KOPT-K1 (cell line): ENCODE measurements around the gene B4GALT4.
"Not testable (repeated sequence)": the region's sequence is repeated elsewhere in the genome, so short reads cannot be mapped to it uniquely, and the experiment has no call there.

ENCODE experiments used
- H3K27ac ChIP-seq: fragments of 200-600 bp; sonication (generic); 2 replicates; pipeline ENCODE4 v1.5.1; 2016; ENCODE audit warnings: antibody characterized with exemption, mild to moderate bottlenecking, low read depth, low read length; ENCODE audit not compliant: poor library complexity, severe bottlenecking
- H3K36me3 ChIP-seq: fragments of 200-600 bp; sonication (generic); 2 replicates; pipeline ENCODE4 v1.5.1; 2017; ENCODE audit warnings: antibody characterized with exemption, mild to moderate bottlenecking, low read length, moderate library complexity; ENCODE audit not compliant: insufficient read depth
- H3K9me3 ChIP-seq: fragments of 200-600 bp; sonication (generic); 2 replicates; pipeline ENCODE4 v1.5.1; 2017; ENCODE audit warnings: antibody characterized with exemption, low read length, mild to moderate bottlenecking; ENCODE audit not compliant: insufficient read depth, poor library complexity, severe bottlenecking

Gene B4GALT4

GRCh38 chr3:119195151-119195476, 45.6 kb downstream of the B4GALT4 start:
- Histone ChIP-seq H3K9me3 (no peaks in the 10 kb centered on the region), H3K36me3 (no peaks in the 10 kb centered on the region), H3K27ac (no peak overlapping the region)

- no peaks in the 10 kb centered on the region for H3K36me3 ChIP-seq
- no peak overlapping the region for H3K27ac ChIP-seq
- H3K9me3 ChIP-seq, result no peaks in the 10 kb centered on the region
These were observed 46.2 kb downstream of the B4GALT4 start for GRCh38 chr3:119194237-119195150.

GRCh38 chr3:119191800-119192199, 48.9 kb downstream of the B4GALT4 start:
- Histone ChIP-seq H3K36me3 (no peaks in the 10 kb centered on the region), H3K9me3 (no peaks in the 10 kb centered on the region), H3K27ac (no peak overlapping the region)

- Histone ChIP-seq H3K9me3 (no peaks in the 10 kb centered on the region), H3K27ac (no peak overlapping the region), H3K36me3 (no peaks in the 10 kb centered on the region)
These were observed 53.4 kb downstream of the B4GALT4 start for GRCh38 chr3:119187266-119187665.

- H3K27ac ChIP-seq, result no peak overlapping the region
- no peaks in the 10 kb centered on the region for H3K36me3 ChIP-seq
- no peaks in the 10 kb centered on the region for H3K9me3 ChIP-seq
These were observed 55.7 kb downstream of the B4GALT4 start for GRCh38 chr3:119184796-119185570.

GRCh38 chr3:119184111-119184510, 56.6 kb downstream of the B4GALT4 start:
- H3K27ac ChIP-seq, result no peak overlapping the region
- no peaks in the 10 kb centered on the region for H3K9me3 ChIP-seq
- no peaks in the 10 kb centered on the region for H3K36me3 ChIP-seq

GRCh38 chr3:119181765-119182164, 58.9 kb downstream of the B4GALT4 start:
- Histone ChIP-seq H3K36me3 (no peaks in the 10 kb centered on the region), H3K9me3 (no peaks in the 10 kb centered on the region), H3K27ac (no peak overlapping the region)

GRCh38 chr3:119177321-119177720, 63.4 kb downstream of the B4GALT4 start:
- Histone ChIP-seq H3K36me3 (no peaks in the 10 kb centered on the region), H3K27ac (no peak overlapping the region), H3K9me3 (no peaks in the 10 kb centered on the region)

- Histone ChIP-seq H3K36me3 (no peaks in the 10 kb centered on the region), H3K9me3 (no peaks in the 10 kb centered on the region), H3K27ac (no peak overlapping the region)
These were observed 63.9 kb downstream of the B4GALT4 start for GRCh38 chr3:119176778-119177177.

GRCh38 chr3:119175872-119176756, 64.6 kb downstream of the B4GALT4 start:
- Histone ChIP-seq H3K9me3 (no peaks in the 10 kb centered on the region), H3K36me3 (no peaks in the 10 kb centered on the region), H3K27ac (no peak overlapping the region)

GRCh38 chr3:119173325-119173724, 67.4 kb downstream of the B4GALT4 start, which contains the start of gene UPK1B:
Gene UPK1B (plus strand): TSS chr3:119173598. CDS start chr3:119186742, 13,144 bp downstream.
- no peaks in the 10 kb centered on the region for H3K9me3 ChIP-seq
- no peaks in the 10 kb centered on the region for H3K36me3 ChIP-seq
- no peak within 1 kb of the TSS for H3K27ac ChIP-seq

- no peak overlapping the region for H3K27ac ChIP-seq
- H3K9me3 ChIP-seq, result no peaks in the 10 kb centered on the region
- no peaks in the 10 kb centered on the region for H3K36me3 ChIP-seq
These were observed 69.9 kb downstream of the B4GALT4 start for GRCh38 chr3:119170821-119171220.

GRCh38 chr3:119164745-119165144, 75.9 kb downstream of the B4GALT4 start:
- H3K27ac ChIP-seq, H3K36me3 ChIP-seq: not testable (repeated sequence)
- peaks cover 14% of the 10 kb centered on the region for H3K9me3 ChIP-seq
